Endothelial cell of umbilical vein (primary cell): ENCODE data around the gene S100P. TPM values are rescaled to one million over a fixed set of nuclear protein-coding genes. Genes with fewer than 3 reads are reported as not detected.

ENCODE experiments used
- BruUV-seq: library from RNA; stranded (reverse); fragments of 400-500 nt; replicated peaks from 2 replicates; lab custom pipeline; 2021; lab: Mats Ljungman, UMichigan
- CTCF ChIA-PET: fragments of 300-600, 350-600 bp; sonication (Branson Sonifier 250); formaldehyde crosslinking; loops from one replicate; lab custom pipeline; 2021; ENCODE audit warnings: antibody characterized with exemption, inconsistent platforms; lab: Charles Lee
- POLR2A ChIA-PET: fragments of 300-600, 350-600 bp; sonication (Branson Sonifier 250); formaldehyde crosslinking; loops from one replicate; lab custom pipeline; 2021; ENCODE audit warnings: antibody characterized with exemption, inconsistent platforms; lab: Charles Lee
- DNase-seq: peaks from one replicate; pipeline ENCODE4 v3.0.0-alpha.2; 2011; ENCODE audit warnings: low read depth, low spot score
- FAIRE-seq: peaks from 2 replicates; lab custom pipeline; 2011; peaks lifted over from hg19 to GRCh38; lab: Jason Lieb, UNC
- H2AFZ ChIP-seq: 2 replicates; pipeline ENCODE4 v1.6.0; 2012; ENCODE audit warnings: low read depth, low read length, control low read depth, inconsistent platforms
- H3K27ac ChIP-seq: 2 replicates; pipeline ENCODE4 v1.5.1; 2011; ENCODE audit warnings: low read depth, mild to moderate bottlenecking, control low read depth, low read length, moderate library complexity; ENCODE audit not compliant: insufficient read depth
- H3K27me3 ChIP-seq, 2 experiments: 2 replicates each; pipeline versions ENCODE4 v1.6.0 to v1.6.1; 2011; ENCODE audit warnings: low read length in 2 of 2, mixed read lengths in 1 of 2; ENCODE audit not compliant: control insufficient read depth in 2 of 2, insufficient read depth in 2 of 2
- H3K36me3 ChIP-seq, 2 experiments: 2 replicates in 1 of 2; 3 replicates in 1 of 2; pipeline ENCODE4 v1.5.1; 2011; ENCODE audit warnings: low read length in 2 of 2, mild to moderate bottlenecking in 1 of 2, moderate library complexity in 1 of 2; ENCODE audit not compliant: control insufficient read depth in 2 of 2, insufficient read depth in 2 of 2; ENCODE audit errors: extremely low read depth in 1 of 2
- H3K4me1 ChIP-seq: 3 replicates; pipeline ENCODE4 v1.5.1; 2011; ENCODE audit warnings: mild to moderate bottlenecking, low read length; ENCODE audit not compliant: control insufficient read depth, insufficient read depth; ENCODE audit errors: extremely low read depth
- H3K4me2 ChIP-seq: 2 replicates; pipeline ENCODE4 v1.6.1; 2011; ENCODE audit warnings: low read length, control low read depth, mixed read lengths; ENCODE audit not compliant: insufficient read depth
- H3K4me3 ChIP-seq, 3 experiments: fragments of 200-600 bp in 1 of 3; sonication (generic), shearing (Covaris generic) in 1 of 3; replicated peaks in 1 of 3; 2 replicates each; pipeline ENCODE4 v1.5.1; 2011 to 2016; ENCODE audit warnings: control low read depth in 3 of 3, low read length in 3 of 3, mild to moderate bottlenecking in 2 of 3, inconsistent platforms in 1 of 3, low read depth in 1 of 3, moderate library complexity in 1 of 3; ENCODE audit not compliant: insufficient read depth in 1 of 3
- H3K79me2 ChIP-seq: 2 replicates; pipeline ENCODE4 v1.6.0; 2012; ENCODE audit warnings: low read length, inconsistent platforms; ENCODE audit not compliant: control insufficient read depth, insufficient read depth
- H3K9ac ChIP-seq: replicated peaks from 2 replicates; pipeline ENCODE3; 2011; ENCODE audit warnings: low read length, control low read depth; ENCODE audit not compliant: insufficient read depth; ENCODE audit errors: extremely low read depth
- H3K9me1 ChIP-seq: replicated peaks from 3 replicates; pipeline ENCODE4 v1.6.0; 2011; ENCODE audit warnings: mild to moderate bottlenecking, low read length; ENCODE audit not compliant: control insufficient read depth, insufficient read depth; ENCODE audit errors: extremely low read depth
- H3K9me3 ChIP-seq: replicated peaks from 2 replicates; pipeline ENCODE4 v1.5.1; 2012; ENCODE audit warnings: low read length, inconsistent platforms; ENCODE audit not compliant: control insufficient read depth, insufficient read depth
- H4K20me1 ChIP-seq: replicated peaks from 2 replicates; pipeline ENCODE3; 2011; ENCODE audit warnings: mild to moderate bottlenecking, low read length; ENCODE audit not compliant: control insufficient read depth, insufficient read depth; ENCODE audit errors: extremely low read depth
- CTCF ChIP-seq, 2 donors: IDR thresholded peaks; 1 replicate in 1 of 2; 2 replicates in 1 of 2; pipeline ENCODE4 v1.5.1; 2011; ENCODE audit warnings: low read length in 2 of 2, mild to moderate bottlenecking in 2 of 2, moderate library complexity in 2 of 2, control low read depth in 1 of 2, inconsistent platforms in 1 of 2, low read depth in 1 of 2; ENCODE audit not compliant: insufficient read depth in 1 of 2; ENCODE audit errors: extremely low read depth in 1 of 2
- EZH2 ChIP-seq: IDR thresholded peaks from 2 replicates; pipeline ENCODE4 v1.6.1; 2012; ENCODE audit warnings: borderline replicate concordance, low read depth, mild to moderate bottlenecking, moderate library complexity, low read length, inconsistent platforms; ENCODE audit not compliant: severe bottlenecking
- FOS ChIP-seq: IDR thresholded peaks from 2 replicates; pipeline ENCODE4 v1.6.1; 2011; ENCODE audit warnings: mild to moderate bottlenecking, low read length, moderate library complexity, borderline replicate concordance; ENCODE audit not compliant: insufficient read depth
- GATA2 ChIP-seq: IDR thresholded peaks from 2 replicates; pipeline ENCODE4 v1.7.0; 2011; ENCODE audit warnings: low read depth, mild to moderate bottlenecking, moderate library complexity, mixed read lengths, low read length; ENCODE audit not compliant: insufficient read length, insufficient read depth
- JUN ChIP-seq: IDR thresholded peaks from 2 replicates; pipeline ENCODE4 v1.6.1; 2011; ENCODE audit warnings: borderline replicate concordance, low read depth; ENCODE audit not compliant: insufficient read length, insufficient read depth
- MAX ChIP-seq: IDR thresholded peaks from 2 replicates; pipeline ENCODE4 v1.6.1; 2011; ENCODE audit not compliant: insufficient read depth, insufficient read length
- MYC ChIP-seq: IDR thresholded peaks from one replicate; pipeline ENCODE4 v1.6.1; 2011; ENCODE audit warnings: mild to moderate bottlenecking, low read depth, low read length
- POLR2A ChIP-seq: IDR thresholded peaks from 2 replicates; pipeline ENCODE4 v1.6.1; 2012; ENCODE audit warnings: low read depth, mild to moderate bottlenecking, control low read depth, low read length
- POLR2AphosphoS5 ChIP-seq: IDR thresholded peaks from 2 replicates; pipeline ENCODE4 v1.6.1; 2012; ENCODE audit warnings: low read depth, mild to moderate bottlenecking, control low read depth, low read length, moderate library complexity; ENCODE audit not compliant: insufficient read depth
- dilution Hi-C: fragments of 300-500 bp; cut with MboI; formaldehyde crosslinking; loops from one replicate; pipeline ENCODE4 v1.15.0; 2019; ENCODE audit warnings: low sequenced_read_pairs; ENCODE audit not compliant: extremely low pct_ligation_motif_present
- intact Hi-C: fragments of 100-400 bp; cut with micrococcal nuclease; formaldehyde crosslinking; loops from one replicate; pipeline ENCODE4 v1.10.0; 2022
- polyA plus RNA-seq, 4 experiments: library from polyadenylated mRNA; depleted of rRNA in 3 of 4; stranded (reverse) in 3 of 4; unstranded in 1 of 4; fragments of >200 nt; gene quantifications; 2 replicates each; pipeline versions ENCODE4 v1.2.1 to v1.2.3, GENCODE V29; 2011 to 2012; ENCODE audit warnings: missing spikeins in 1 of 4
- total RNA-seq: library from RNA; stranded (reverse); gene quantifications from 2 replicates; pipeline ENCODE4 v1.2.3, GENCODE V29; 2021

S100P gene
- total and polyA plus RNA-seq, 2 donors (not counting 3 experiments of a cell fraction or from before 2014, with no cell fraction given): not detected

GRCh38 chr4:6722891-6723290 lies 29.2 kb downstream of the S100P start:
- H2AFZ ChIP-seq: no peak overlapping the region
- ChIA-PET CTCF (no interaction called here), POLR2A (no interaction called here)
- BruUV-seq: no TSS peak
- H3K9me1 ChIP-seq: no peaks in the 10 kb centered on the region
- no peak overlapping the region for H3K27ac ChIP-seq
- no peak overlapping the region for H3K4me3 ChIP-seq
- DNase-seq: no peak
- H3K79me2 ChIP-seq: peaks cover 3% of the 10 kb centered on the region
- no peak overlapping the region for H3K4me2 ChIP-seq
- TF ChIP-seq FOS: no peak
- TF ChIP-seq JUN: no peak
- no peak for TF ChIP-seq GATA2
- TF ChIP-seq EZH2: no peak
- no peak for TF ChIP-seq MAX
- TF ChIP-seq MYC: no peak
- no peak for TF ChIP-seq POLR2A
- no peak for TF ChIP-seq POLR2AphosphoS5
- no peak for TF ChIP-seq CTCF (IDR thresholded peaks at IDR 0.05; ENCODE audit: extremely low read depth in 1 of 2, insufficient read depth in 1 of 2, low read depth in 1 of 2, low read length in 2 of 2)
- dilution Hi-C loops: no loop called here
- no peak for FAIRE-seq
- no peaks in the 10 kb centered on the region for H3K36me3 ChIP-seq
- no peaks in the 10 kb centered on the region for H3K27me3 ChIP-seq
- no peaks in the 10 kb centered on the region for H3K4me1 ChIP-seq
- no peaks in the 10 kb centered on the region for H3K9me3 ChIP-seq
- no peaks in the 10 kb centered on the region for H4K20me1 ChIP-seq
- intact Hi-C loops: no loop called here
- no peak overlapping the region for H3K9ac ChIP-seq
